Measurements from ENCODE around the gene UTP4. TPM values are rescaled to one million over a fixed set of nuclear protein-coding genes. Genes with fewer than 3 reads are reported as not detected.

The UTP4 gene
- total RNA-seq, 1 experiment from 2014 or later: 31.6 TPM

GRCh38 chr16:69113216-69113615 is 19.2 kb upstream of the UTP4 start:
- Histone ChIP-seq H3K9me2 (replicated peaks; ENCODE audit: insufficient read depth, low read length) (no peaks in the 10 kb centered on the region), H3K9me3 (ENCODE audit: low read length) (no peaks in the 10 kb centered on the region), H3K27ac (ENCODE audit: low read length) (no peak overlapping the region), H3K36me3 (ENCODE audit: insufficient read depth, low read length) (no peaks in the 10 kb centered on the region; the same call in 1 of the 2 replicates), H4K20me1 (ENCODE audit: insufficient read depth, low read depth, low read length) (peaks cover 11% of the 10 kb centered on the region; the same call in 1 of the 2 replicates), H2AFZ (ENCODE audit: low read length) (no peak overlapping the region), H3K79me2 (ENCODE audit: low read length) (no peaks in the 10 kb centered on the region), H3K4me1 (ENCODE audit: low read length) (no peaks in the 10 kb centered on the region), H3K4me2 (ENCODE audit: low read depth, low read length, poor library complexity, severe bottlenecking) (no peak overlapping the region), H3K4me3 (ENCODE audit: low read length) (no peak overlapping the region), H3K9ac (ENCODE audit: low read length) (no peak overlapping the region), H3K27me3 (ENCODE audit: low read length) (no peaks in the 10 kb centered on the region)
- DNase-seq: no peak

- Histone ChIP-seq H3K27ac (ENCODE audit: low read length) (no peak overlapping the region), H4K20me1 (ENCODE audit: insufficient read depth, low read depth, low read length) (peaks cover 11% of the 10 kb centered on the region; the same call in 1 of the 2 replicates), H3K4me3 (ENCODE audit: low read length) (no peak overlapping the region), H3K9me2 (replicated peaks; ENCODE audit: insufficient read depth, low read length) (no peaks in the 10 kb centered on the region), H3K36me3 (ENCODE audit: insufficient read depth, low read length) (peaks cover 4% of the 10 kb centered on the region), H2AFZ (ENCODE audit: low read length) (no peak overlapping the region), H3K4me1 (ENCODE audit: low read length) (no peaks in the 10 kb centered on the region), H3K9ac (ENCODE audit: low read length) (no peak overlapping the region), H3K9me3 (ENCODE audit: low read length) (no peaks in the 10 kb centered on the region), H3K4me2 (ENCODE audit: low read depth, low read length, poor library complexity, severe bottlenecking) (no peak overlapping the region), H3K27me3 (ENCODE audit: low read length) (no peaks in the 10 kb centered on the region), H3K79me2 (ENCODE audit: low read length) (no peaks in the 10 kb centered on the region)
- no peak for DNase-seq
Measured at GRCh38 chr16:69114346-69114975, 18.0 kb upstream of the UTP4 start.

- Histone ChIP-seq H3K9ac (ENCODE audit: low read length) (no peak overlapping the region), H3K36me3 (ENCODE audit: insufficient read depth, low read length) (peaks cover 4% of the 10 kb centered on the region), H3K4me1 (ENCODE audit: low read length) (no peaks in the 10 kb centered on the region), H3K9me2 (replicated peaks; ENCODE audit: insufficient read depth, low read length) (no peaks in the 10 kb centered on the region), H3K79me2 (ENCODE audit: low read length) (no peaks in the 10 kb centered on the region), H3K27me3 (ENCODE audit: low read length) (no peaks in the 10 kb centered on the region), H3K27ac (ENCODE audit: low read length) (no peak overlapping the region), H4K20me1 (ENCODE audit: insufficient read depth, low read depth, low read length) (peaks cover 11% of the 10 kb centered on the region; the same call in 1 of the 2 replicates), H3K9me3 (ENCODE audit: low read length) (no peaks in the 10 kb centered on the region), H3K4me3 (ENCODE audit: low read length) (no peak overlapping the region), H3K4me2 (ENCODE audit: low read depth, low read length, poor library complexity, severe bottlenecking) (no peak overlapping the region), H2AFZ (ENCODE audit: low read length) (no peak overlapping the region)
- DNase-seq: no peak
Measured at GRCh38 chr16:69114976-69115355, 17.5 kb upstream of the UTP4 start.

GRCh38 chr16:69115361-69115760 is 17.1 kb upstream of the UTP4 start:
- peaks cover 3% of the 10 kb centered on the region; the same call in 1 of the 2 replicates for H3K79me2 ChIP-seq (ENCODE audit: low read length)
- peaks cover 4% of the 10 kb centered on the region for H3K36me3 ChIP-seq (ENCODE audit: insufficient read depth, low read length)
- no peak overlapping the region for H3K4me2 ChIP-seq (ENCODE audit: low read depth, low read length, poor library complexity, severe bottlenecking)
- H2AFZ ChIP-seq (ENCODE audit: low read length): no peak overlapping the region
- no peak overlapping the region for H3K4me3 ChIP-seq (ENCODE audit: low read length)
- H4K20me1 ChIP-seq (ENCODE audit: insufficient read depth, low read depth, low read length): peaks cover 11% of the 10 kb centered on the region; the same call in 1 of the 2 replicates
- no peak for DNase-seq
- H3K9me3 ChIP-seq (ENCODE audit: low read length): no peaks in the 10 kb centered on the region
- no peak overlapping the region for H3K27ac ChIP-seq (ENCODE audit: low read length)
- H3K27me3 ChIP-seq (ENCODE audit: low read length): no peaks in the 10 kb centered on the region
- H3K4me1 ChIP-seq (ENCODE audit: low read length): no peaks in the 10 kb centered on the region
- H3K9ac ChIP-seq (ENCODE audit: low read length): no peak overlapping the region
- no peaks in the 10 kb centered on the region for H3K9me2 ChIP-seq (replicated peaks; ENCODE audit: insufficient read depth, low read length)

- H3K4me3 ChIP-seq (ENCODE audit: low read length): no peak overlapping the region
- no peaks in the 10 kb centered on the region for H3K4me1 ChIP-seq (ENCODE audit: low read length)
- no peak for DNase-seq
- no peak overlapping the region for H2AFZ ChIP-seq (ENCODE audit: low read length)
- H3K79me2 ChIP-seq (ENCODE audit: low read length): peaks cover 8% of the 10 kb centered on the region; the same call in 1 of the 2 replicates
- peaks cover 11% of the 10 kb centered on the region; the same call in 1 of the 2 replicates for H4K20me1 ChIP-seq (ENCODE audit: insufficient read depth, low read depth, low read length)
- H3K9me2 ChIP-seq (replicated peaks; ENCODE audit: insufficient read depth, low read length): no peaks in the 10 kb centered on the region
- H3K4me2 ChIP-seq (ENCODE audit: low read depth, low read length, poor library complexity, severe bottlenecking): no peak overlapping the region
- H3K27ac ChIP-seq (ENCODE audit: low read length): no peak overlapping the region
- no peaks in the 10 kb centered on the region for H3K27me3 ChIP-seq (ENCODE audit: low read length)
- peaks cover 9% of the 10 kb centered on the region for H3K36me3 ChIP-seq (ENCODE audit: insufficient read depth, low read length)
- H3K9me3 ChIP-seq (ENCODE audit: low read length): no peaks in the 10 kb centered on the region
- H3K9ac ChIP-seq (ENCODE audit: low read length): no peak overlapping the region
Measured at GRCh38 chr16:69115837-69116236, 16.6 kb upstream of the UTP4 start.

- Histone ChIP-seq H3K79me2 (ENCODE audit: low read length) (peaks cover 12% of the 10 kb centered on the region; the same call in 1 of the 2 replicates), H3K36me3 (ENCODE audit: insufficient read depth, low read length) (peaks cover 12% of the 10 kb centered on the region), H3K9me3 (ENCODE audit: low read length) (no peaks in the 10 kb centered on the region), H4K20me1 (ENCODE audit: insufficient read depth, low read depth, low read length) (peaks cover 11% of the 10 kb centered on the region; the same call in 1 of the 2 replicates), H3K9ac (ENCODE audit: low read length) (no peak overlapping the region), H3K27me3 (ENCODE audit: low read length) (no peaks in the 10 kb centered on the region), H2AFZ (ENCODE audit: low read length) (no peak overlapping the region), H3K27ac (ENCODE audit: low read length) (no peak overlapping the region), H3K9me2 (replicated peaks; ENCODE audit: insufficient read depth, low read length) (no peaks in the 10 kb centered on the region), H3K4me2 (ENCODE audit: low read depth, low read length, poor library complexity, severe bottlenecking) (no peak overlapping the region), H3K4me1 (ENCODE audit: low read length) (no peaks in the 10 kb centered on the region), H3K4me3 (ENCODE audit: low read length) (no peak overlapping the region)
- no peak for DNase-seq
Measured at GRCh38 chr16:69116256-69116875, 16.1 kb upstream of the UTP4 start.

- no peak overlapping the region for H3K4me2 ChIP-seq (ENCODE audit: low read depth, low read length, poor library complexity, severe bottlenecking)
- H3K27ac ChIP-seq (ENCODE audit: low read length): no peak overlapping the region
- no peak overlapping the region for H3K9ac ChIP-seq (ENCODE audit: low read length)
- no peaks in the 10 kb centered on the region for H3K9me2 ChIP-seq (replicated peaks; ENCODE audit: insufficient read depth, low read length)
- H3K79me2 ChIP-seq (ENCODE audit: low read length): peaks cover 12% of the 10 kb centered on the region; the same call in 1 of the 2 replicates
- no peak overlapping the region for H2AFZ ChIP-seq (ENCODE audit: low read length)
- H3K27me3 ChIP-seq (ENCODE audit: low read length): no peaks in the 10 kb centered on the region
- DNase-seq: no peak
- H4K20me1 ChIP-seq (ENCODE audit: insufficient read depth, low read depth, low read length): peaks cover 11% of the 10 kb centered on the region; the same call in 1 of the 2 replicates
- H3K4me3 ChIP-seq (ENCODE audit: low read length): no peak overlapping the region
- H3K36me3 ChIP-seq (ENCODE audit: insufficient read depth, low read length): peaks cover 12% of the 10 kb centered on the region
- no peaks in the 10 kb centered on the region for H3K9me3 ChIP-seq (ENCODE audit: low read length)
- H3K4me1 ChIP-seq (ENCODE audit: low read length): no peaks in the 10 kb centered on the region
Measured at GRCh38 chr16:69116906-69117305, 15.5 kb upstream of the UTP4 start.

- no peak for DNase-seq
- Histone ChIP-seq H4K20me1 (ENCODE audit: insufficient read depth, low read depth, low read length) (peaks cover 11% of the 10 kb centered on the region; the same call in 1 of the 2 replicates), H3K36me3 (ENCODE audit: insufficient read depth, low read length) (peaks cover 12% of the 10 kb centered on the region), H3K79me2 (ENCODE audit: low read length) (peaks cover 21% of the 10 kb centered on the region), H3K4me1 (ENCODE audit: low read length) (no peaks in the 10 kb centered on the region), H3K4me2 (ENCODE audit: low read depth, low read length, poor library complexity, severe bottlenecking) (no peak overlapping the region), H3K9me2 (replicated peaks; ENCODE audit: insufficient read depth, low read length) (no peaks in the 10 kb centered on the region), H2AFZ (ENCODE audit: low read length) (no peak overlapping the region), H3K9ac (ENCODE audit: low read length) (no peak overlapping the region), H3K9me3 (ENCODE audit: low read length) (no peaks in the 10 kb centered on the region), H3K4me3 (ENCODE audit: low read length) (no peak overlapping the region), H3K27ac (ENCODE audit: low read length) (no peak overlapping the region), H3K27me3 (ENCODE audit: low read length) (no peaks in the 10 kb centered on the region)
Measured at GRCh38 chr16:69118468-69118867, 14.0 kb upstream of the UTP4 start.

Measured in Karpas-422 (cell line).